Pons (tissue), 1 donor: ENCODE measurements around the gene SEZ6.
"Not testable (repeated sequence)": the region's sequence is repeated elsewhere in the genome, so short reads cannot be mapped to it uniquely, and the experiment has no call there.

Source experiments
- DNase-seq: peaks from one replicate; pipeline ENCODE4 v3.0.0-alpha.2; 2016; ENCODE audit warnings: low spot score

Gene SEZ6

GRCh38 chr17:28935744-28936460 lies 69.9 kb downstream of the SEZ6 start:
- DNase-seq, result peak; percentile 52

GRCh38 chr17:28934508-28934907 lies 71.3 kb downstream of the SEZ6 start:
- DNase-seq, result not testable (repeated sequence)

GRCh38 chr17:28929787-28930186 lies 76.0 kb downstream of the SEZ6 start:
- no peak for DNase-seq

GRCh38 chr17:28928061-28928460 lies 77.8 kb downstream of the SEZ6 start:
- no peak for DNase-seq

- no peak for DNase-seq
Measured at GRCh38 chr17:28926786-28927185, 79.0 kb downstream of the SEZ6 start.

GRCh38 chr17:28926366-28926765 lies 79.5 kb downstream of the SEZ6 start:
- DNase-seq, result no peak

- DNase-seq, result no peak
Measured at GRCh38 chr17:28925912-28926365, 79.9 kb downstream of the SEZ6 start.

GRCh38 chr17:28920201-28920600 lies 85.6 kb downstream of the SEZ6 start:
- DNase-seq, result no peak

- DNase-seq, result no peak
Measured at GRCh38 chr17:28918295-28918694, 87.5 kb downstream of the SEZ6 start.

GRCh38 chr17:28917465-28917864 lies 88.4 kb downstream of the SEZ6 start:
- no peak for DNase-seq

GRCh38 chr17:28917029-28917428 lies 88.8 kb downstream of the SEZ6 start:
- DNase-seq, result no peak

- DNase-seq, result no peak
Measured at GRCh38 chr17:28916302-28916934, 89.4 kb downstream of the SEZ6 start.

GRCh38 chr17:28912938-28913333 lies 92.9 kb downstream of the SEZ6 start:
- DNase-seq, result no peak

GRCh38 chr17:28912281-28912937 lies 93.4 kb downstream of the SEZ6 start:
- no peak for DNase-seq

GRCh38 chr17:28911411-28912045 lies 94.3 kb downstream of the SEZ6 start:
- no peak for DNase-seq

GRCh38 chr17:28910534-28910933 lies 95.3 kb downstream of the SEZ6 start:
- no peak for DNase-seq

- DNase-seq, result no peak
Measured at GRCh38 chr17:28908640-28909167, 97.1 kb downstream of the SEZ6 start.

GRCh38 chr17:28907709-28908475 lies 97.9 kb downstream of the SEZ6 start:
- DNase-seq, result peak; percentile 72

GRCh38 chr17:28906706-28907438 lies 99.0 kb downstream of the SEZ6 start:
- no peak for DNase-seq

GRCh38 chr17:28906276-28906675 lies 99.6 kb downstream of the SEZ6 start:
- DNase-seq, result no peak
